GM21737 (cell line): ENCODE measurements around the gene TOX2.

Experiments used
- ATAC-seq: cut with Tn5 transposase; IDR thresholded peaks from one replicate; pipeline ENCODE4 v1.9.1; 2021; ENCODE audit warnings: mild to moderate bottlenecking, moderate library complexity; ENCODE audit not compliant: unreplicated experiment

Gene TOX2

GRCh38 chr20:44073011-44073674, 158.5 kb downstream of the TOX2 start:
- ATAC-seq, result no peak

GRCh38 chr20:44073675-44074071, 159.0 kb downstream of the TOX2 start:
- no peak for ATAC-seq

- no peak for ATAC-seq
Measured at GRCh38 chr20:44074252-44075151, 159.8 kb downstream of the TOX2 start.

GRCh38 chr20:44075191-44075949, 160.7 kb downstream of the TOX2 start:
- no peak for ATAC-seq

GRCh38 chr20:44075950-44076232, 161.2 kb downstream of the TOX2 start:
- ATAC-seq, result no peak

- ATAC-seq, result no peak
Measured at GRCh38 chr20:44079291-44079690, 164.6 kb downstream of the TOX2 start.

- ATAC-seq, result no peak
Measured at GRCh38 chr20:44080064-44080463, 165.4 kb downstream of the TOX2 start.

GRCh38 chr20:44080646-44081267, 166.1 kb downstream of the TOX2 start:
- peak; percentile 81 for ATAC-seq

GRCh38 chr20:44081476-44081875, 166.8 kb downstream of the TOX2 start:
- no peak for ATAC-seq

- ATAC-seq, result no peak
Measured at GRCh38 chr20:44081888-44082287, 167.2 kb downstream of the TOX2 start.

GRCh38 chr20:44083220-44083933, 168.7 kb downstream of the TOX2 start:
- no peak for ATAC-seq

GRCh38 chr20:44084439-44084838, 169.8 kb downstream of the TOX2 start:
- no peak for ATAC-seq

GRCh38 chr20:44084891-44085290, 170.2 kb downstream of the TOX2 start:
- ATAC-seq, result no peak

GRCh38 chr20:44085616-44086434, 171.2 kb downstream of the TOX2 start:
- ATAC-seq, result no peak

GRCh38 chr20:44087051-44087856, 172.6 kb downstream of the TOX2 start:
- no peak for ATAC-seq

- ATAC-seq, result no peak
Measured at GRCh38 chr20:44087857-44088120, 173.1 kb downstream of the TOX2 start.

GRCh38 chr20:44089987-44090674, 175.5 kb downstream of the TOX2 start:
- no peak for ATAC-seq

- no peak for ATAC-seq
Measured at GRCh38 chr20:44091026-44091425, 176.4 kb downstream of the TOX2 start.
